Pancreas (tissue), 10 donors: Measurements from ENCODE around the gene ACTN2. TPM values are rescaled to one million over a fixed set of nuclear protein-coding genes. Genes with fewer than 3 reads are reported as not detected.
A peak's percentile ranks its signal among the peaks of the same experiment; 100 is the strongest.

ENCODE experiments used
- ATAC-seq, 4 donors: fragments of 200-7000 bp; cut with Tn5 transposase; one replicate each; pipeline versions ENCODE4 v1.8.0 to v1.9.1; 2020; ENCODE audit warnings: mild to moderate bottlenecking in 4 of 4, moderate library complexity in 4 of 4
- DNase-seq, 6 donors: peaks; one replicate each; pipeline ENCODE4 v3.0.0-alpha.2; 2020
- FAIRE-seq: peaks from 2 replicates; lab custom pipeline; 2012; peaks lifted over from hg19 to GRCh38; lab: Jason Lieb, UNC
- H3K27ac ChIP-seq, 4 donors: fragments of 200-600 bp; sonication (generic); 1 replicate in 3 of 4; 2 replicates in 1 of 4; pipeline versions ENCODE4 v1.5.0 to v1.8.0; 2020
- H3K27me3 ChIP-seq, 4 donors: fragments of 200-600 bp; one replicate each; pipeline ENCODE4 v1.8.0; 2021
- H3K36me3 ChIP-seq, 3 donors: fragments of 200-600 bp; sonication (generic) in 1 of 3; one replicate each; pipeline versions ENCODE4 v1.5.0 to v1.8.0; 2020 to 2021
- H3K4me1 ChIP-seq, 3 donors: fragments of 200-600 bp; one replicate each; pipeline ENCODE4 v1.8.0; 2021
- H3K4me3 ChIP-seq, 4 donors: fragments of 200-600 bp; sonication (generic) in 2 of 4; one replicate each; pipeline versions ENCODE4 v1.5.0 to v1.8.0; 2020 to 2021
- H3K9me3 ChIP-seq, 4 donors: fragments of 200-600 bp; one replicate each; pipeline ENCODE4 v1.8.0; 2021
- WGBS, 2 donors: extraction: QIAGEN DNeasy Blood & Tissue Kit; methylation state at CpG; one replicate each; pipeline ENCODE4 v1.1.7; 2013; 5-methylcytosine and 5-hydroxymethylcytosine counted together
- intact Hi-C, 3 donors: fragments of 100-400 bp; cut with DNase I; formaldehyde crosslinking; loops; one replicate each; pipeline versions ENCODE4 v1.11.1 to v1.14.2; 2022
- polyA plus RNA-seq, 2 donors: library from polyadenylated mRNA; stranded (reverse); fragments of 200-250 nt; gene quantifications; one replicate each; pipeline ENCODE4 v1.2.3, GENCODE V29; 2013
- total RNA-seq, 6 donors: library from RNA; stranded (reverse); fragmentation: NEBNext Ultra II Directional in 4 of 6; extraction: Animal tissue kit (Norgen Biotek cat#: 25700) in 4 of 6; gene quantifications; one replicate each; pipeline versions ENCODE4 v1.2.1 to v1.2.4, GENCODE V29; 2021 to 2023
- TF ChIP-seq, protein P1 (sequence below), 4 donors: fragments of 200-600 bp; sonication (generic) in 3 of 4; IDR thresholded peaks; one replicate each; pipeline versions ENCODE4 v1.5.0 to v1.8.0; 2021; ENCODE audit warnings: antibody characterized with exemption in 4 of 4
- donor health status: healthy with polysubstance abuse.
- donor health status: DM: no; HTN: no; CAD: no; lungs with moderate emphysema.
- donor health status: DM: no; HTN: no; CAD: no.
- donor health status: control.
- donor health status: control.
- donor health status: Bipolar disorder and iron deficiency.
- donor health status: DM: yes; HTN: yes; CAD: no.
- donor health status: DM: no; HTN: no; CAD: no.
- donor health status: DM: no; HTN: no; CAD: no.
- donor health status: DM: yes; HTN: yes; CAD: no.

ACTN2 gene
- total and polyA plus RNA-seq, 8 donors = 0.95 to 4.6 (median 1.5) TPM

DNA sequence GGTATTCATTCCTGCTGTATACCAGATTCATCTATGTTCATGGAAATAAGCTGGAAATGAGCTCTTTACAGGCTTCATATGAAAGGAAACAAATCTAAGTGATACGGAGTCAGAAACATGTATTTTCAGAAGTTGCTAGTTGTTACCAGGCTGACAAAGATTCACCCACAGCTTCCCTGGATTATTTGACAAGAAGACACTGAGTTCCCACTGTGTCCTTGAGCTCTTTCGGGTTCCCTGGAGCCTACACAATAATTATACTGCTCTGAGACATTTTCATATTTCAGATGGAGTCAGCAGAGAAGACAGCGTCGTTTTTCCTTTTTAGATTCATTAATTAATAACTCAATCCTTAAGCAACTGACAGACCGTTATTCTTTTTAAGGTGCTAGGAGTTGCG, 79.5 kb downstream of the ACTN2 start:
- DNase-seq = no peak
- Histone ChIP-seq H3K36me3 (no peaks in the 10 kb centered on the region), H3K27ac (peak overlapping the region in 1 of 4 donors; percentile 45), H3K4me3 (no peak overlapping the region), H3K9me3 (no peaks in the 10 kb centered on the region), H3K4me1 (peaks cover 16 to 25% (median 23%) of the 10 kb centered on the region in 3 donors), H3K27me3 (no peaks in the 10 kb centered on the region)
- TF ChIP-seq, protein P1, sequence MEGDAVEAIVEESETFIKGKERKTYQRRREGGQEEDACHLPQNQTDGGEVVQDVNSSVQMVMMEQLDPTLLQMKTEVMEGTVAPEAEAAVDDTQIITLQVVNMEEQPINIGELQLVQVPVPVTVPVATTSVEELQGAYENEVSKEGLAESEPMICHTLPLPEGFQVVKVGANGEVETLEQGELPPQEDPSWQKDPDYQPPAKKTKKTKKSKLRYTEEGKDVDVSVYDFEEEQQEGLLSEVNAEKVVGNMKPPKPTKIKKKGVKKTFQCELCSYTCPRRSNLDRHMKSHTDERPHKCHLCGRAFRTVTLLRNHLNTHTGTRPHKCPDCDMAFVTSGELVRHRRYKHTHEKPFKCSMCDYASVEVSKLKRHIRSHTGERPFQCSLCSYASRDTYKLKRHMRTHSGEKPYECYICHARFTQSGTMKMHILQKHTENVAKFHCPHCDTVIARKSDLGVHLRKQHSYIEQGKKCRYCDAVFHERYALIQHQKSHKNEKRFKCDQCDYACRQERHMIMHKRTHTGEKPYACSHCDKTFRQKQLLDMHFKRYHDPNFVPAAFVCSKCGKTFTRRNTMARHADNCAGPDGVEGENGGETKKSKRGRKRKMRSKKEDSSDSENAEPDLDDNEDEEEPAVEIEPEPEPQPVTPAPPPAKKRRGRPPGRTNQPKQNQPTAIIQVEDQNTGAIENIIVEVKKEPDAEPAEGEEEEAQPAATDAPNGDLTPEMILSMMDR (IDR thresholded peaks at IDR 0.05) = no peak
- FAIRE-seq = no peak
- ATAC-seq = no peak
- 24 to 30% methylated on average over 6 of the region's 6 CpGs for WGBS, 2 donors
- intact Hi-C loops = no loop called here

- FAIRE-seq = no peak
- Histone ChIP-seq H3K9me3 (no peaks in the 10 kb centered on the region), H3K36me3 (no peaks in the 10 kb centered on the region), H3K4me3 (no peak overlapping the region), H3K27ac (peak overlapping the region in 2 of 4 donors; percentile 45 to 47), H3K27me3 (no peaks in the 10 kb centered on the region), H3K4me1 (peaks cover 10 to 22% (median 20%) of the 10 kb centered on the region in 3 donors)
- intact Hi-C loops = no loop called here
- peak; percentile 22 to 73 (median 58) for ATAC-seq
- 21 to 27% methylated on average over 3 of the region's 3 CpGs for WGBS, 2 donors
- TF ChIP-seq, protein P1 (IDR thresholded peaks at IDR 0.05) = no peak
- DNase-seq = no peak
These were observed 80.2 kb downstream of the ACTN2 start for GRCh38 chr1:236766506-236766905.

DNA sequence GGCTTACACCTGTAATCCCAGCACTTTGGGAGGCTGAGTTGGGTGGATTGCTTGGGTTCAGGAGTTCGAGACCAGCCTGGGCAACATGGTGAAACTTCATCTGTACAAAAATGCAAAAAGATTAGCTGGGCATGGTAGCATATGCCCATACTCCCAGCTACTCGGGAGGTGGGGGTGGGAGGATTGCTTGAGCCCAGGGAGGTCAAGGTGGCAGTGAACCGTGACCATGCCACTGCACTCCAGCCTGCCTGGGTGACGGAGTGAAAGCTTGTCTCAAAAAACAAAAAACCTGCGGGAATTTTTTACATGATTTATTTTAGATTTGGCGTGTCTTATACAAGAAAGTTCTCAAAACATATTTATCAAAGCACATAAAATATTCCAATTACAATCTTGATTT, 81.0 kb downstream of the ACTN2 start:
- FAIRE-seq (no peak), ATAC-seq (no peak), DNase-seq (no peak)
- 38 to 44% methylated on average over 6 of the region's 6 CpGs for WGBS, 2 donors
- intact Hi-C loops = no loop called here
- Histone ChIP-seq H3K27me3 (no peaks in the 10 kb centered on the region), H3K9me3 (no peaks in the 10 kb centered on the region), H3K4me1 (peaks cover 2 to 15% (median 13%) of the 10 kb centered on the region in 3 donors), H3K4me3 (no peak overlapping the region), H3K27ac (peak overlapping the region in 1 of 4 donors; percentile 45), H3K36me3 (no peaks in the 10 kb centered on the region)
- TF ChIP-seq, protein P1 (IDR thresholded peaks at IDR 0.05) = no peak

DNA sequence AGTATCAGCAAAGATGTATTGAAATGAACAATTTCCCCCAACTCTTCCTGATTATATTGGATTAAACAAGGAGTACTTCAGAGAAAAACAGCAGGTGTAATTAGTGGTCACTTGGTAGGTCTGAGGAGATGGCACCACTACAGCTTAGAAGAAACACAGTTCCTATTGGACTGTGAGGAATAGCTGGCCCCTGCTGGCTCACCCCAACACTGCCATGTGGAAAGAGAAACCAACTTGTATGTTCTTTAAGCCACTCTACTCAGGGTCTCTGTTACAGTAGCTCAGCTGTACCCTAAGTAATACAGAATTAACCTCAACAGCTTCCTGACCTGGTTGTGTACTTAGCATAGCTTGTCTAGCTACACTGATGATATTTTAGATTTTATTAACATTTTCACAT, 82.3 kb downstream of the ACTN2 start:
- no peaks in the 10 kb centered on the region for H3K27me3 ChIP-seq
- FAIRE-seq (no peak), DNase-seq (no peak), ATAC-seq (no peak)
- intact Hi-C loops = no loop called here
- H3K9me3 ChIP-seq = no peaks in the 10 kb centered on the region
- TF ChIP-seq, protein P1 (IDR thresholded peaks at IDR 0.05) = no peak
- H3K4me3 ChIP-seq = no peak overlapping the region
- H3K4me1 ChIP-seq = peaks cover 0 to 12% (median 11%) of the 10 kb centered on the region in 3 donors
- H3K36me3 ChIP-seq = no peaks in the 10 kb centered on the region
- H3K27ac ChIP-seq = no peak overlapping the region

GRCh38 chr1:236773919-236774318, 87.6 kb downstream of the ACTN2 start:
- Histone ChIP-seq H3K36me3 (no peaks in the 10 kb centered on the region), H3K4me3 (no peak overlapping the region), H3K9me3 (no peaks in the 10 kb centered on the region), H3K27me3 (no peaks in the 10 kb centered on the region), H3K27ac (no peak overlapping the region), H3K4me1 (no peaks in the 10 kb centered on the region)
- intact Hi-C loops = no loop called here
- FAIRE-seq (no peak), ATAC-seq (no peak), DNase-seq (no peak)
- 75 to 79% methylated on average over 3 of the region's 3 CpGs for WGBS, 2 donors
- TF ChIP-seq, protein P1 (IDR thresholded peaks at IDR 0.05) = no peak
